ENCODE data around the gene GPR89A.
"Not testable (repeated sequence)": the region's sequence is repeated elsewhere in the genome, so short reads cannot be mapped to it uniquely, and the experiment has no call there.

GPR89A gene

DNA sequence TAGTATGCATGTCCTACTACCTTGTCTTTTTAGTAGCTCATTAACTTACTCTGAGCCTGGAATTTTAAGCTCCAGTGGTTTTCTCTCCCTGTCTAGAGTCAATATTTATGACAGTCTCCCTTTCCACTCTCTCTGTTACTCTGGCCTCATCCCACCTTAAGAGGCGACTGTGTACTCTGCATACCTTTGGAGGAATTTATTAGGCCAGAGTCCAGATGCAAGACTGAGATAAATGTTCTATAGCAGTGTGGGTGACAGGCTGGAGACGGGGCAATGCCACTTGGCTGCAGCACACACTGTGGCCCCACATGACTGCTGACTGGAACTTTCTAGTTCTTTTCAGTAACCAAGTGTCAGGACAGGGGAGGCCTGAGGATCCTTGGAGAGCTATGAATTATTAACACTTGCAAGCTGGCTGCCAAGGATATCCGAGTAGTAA lies 103.4 kb downstream of the GPR89A start:
- no peak overlapping the region for H3K4me3 ChIP-seq (replicated peaks in 1 of 2; ENCODE audit: low read depth in 2 of 2, low read length in 2 of 2)
- no peak for DNase-seq (ENCODE audit: low read depth in 2 of 2)
- TF ChIP-seq, protein P1, sequence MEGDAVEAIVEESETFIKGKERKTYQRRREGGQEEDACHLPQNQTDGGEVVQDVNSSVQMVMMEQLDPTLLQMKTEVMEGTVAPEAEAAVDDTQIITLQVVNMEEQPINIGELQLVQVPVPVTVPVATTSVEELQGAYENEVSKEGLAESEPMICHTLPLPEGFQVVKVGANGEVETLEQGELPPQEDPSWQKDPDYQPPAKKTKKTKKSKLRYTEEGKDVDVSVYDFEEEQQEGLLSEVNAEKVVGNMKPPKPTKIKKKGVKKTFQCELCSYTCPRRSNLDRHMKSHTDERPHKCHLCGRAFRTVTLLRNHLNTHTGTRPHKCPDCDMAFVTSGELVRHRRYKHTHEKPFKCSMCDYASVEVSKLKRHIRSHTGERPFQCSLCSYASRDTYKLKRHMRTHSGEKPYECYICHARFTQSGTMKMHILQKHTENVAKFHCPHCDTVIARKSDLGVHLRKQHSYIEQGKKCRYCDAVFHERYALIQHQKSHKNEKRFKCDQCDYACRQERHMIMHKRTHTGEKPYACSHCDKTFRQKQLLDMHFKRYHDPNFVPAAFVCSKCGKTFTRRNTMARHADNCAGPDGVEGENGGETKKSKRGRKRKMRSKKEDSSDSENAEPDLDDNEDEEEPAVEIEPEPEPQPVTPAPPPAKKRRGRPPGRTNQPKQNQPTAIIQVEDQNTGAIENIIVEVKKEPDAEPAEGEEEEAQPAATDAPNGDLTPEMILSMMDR (IDR thresholded peaks at IDR 0.05; ENCODE audit: low read depth, low read length) = no peak

DNA sequence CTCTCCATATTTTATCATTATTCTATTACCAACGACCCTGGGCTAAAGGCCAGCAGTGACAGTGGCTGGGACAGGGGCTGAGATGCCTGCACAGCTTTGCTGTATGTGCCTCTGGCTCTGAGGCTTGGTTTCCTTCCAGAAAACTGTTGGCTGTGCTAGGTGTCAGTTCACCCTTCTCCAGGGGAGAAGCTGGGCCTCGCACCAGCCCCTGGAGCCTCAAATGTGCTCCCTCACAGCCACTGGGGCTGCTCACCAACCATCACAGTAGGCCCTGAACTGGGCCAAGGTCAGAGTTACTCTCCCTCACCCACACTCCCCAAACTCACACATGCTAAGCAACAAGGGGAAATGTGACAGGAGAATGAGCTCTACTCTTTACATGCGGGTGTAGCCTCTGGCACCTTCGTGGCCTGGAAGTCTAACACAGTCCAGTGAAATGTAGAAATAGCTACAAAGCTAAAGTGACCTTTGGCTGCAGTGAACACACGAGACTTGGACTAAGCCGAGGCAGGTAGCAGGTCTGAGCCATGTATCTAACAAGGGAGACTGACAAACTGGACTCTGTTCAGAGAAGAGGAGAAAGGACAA lies 106.8 kb downstream of the GPR89A start:
- TF ChIP-seq, protein P1 (IDR thresholded peaks at IDR 0.05; ENCODE audit: low read depth, low read length) = no peak
- DNase-seq (ENCODE audit: low read depth in 2 of 2) = no peak
- no peak overlapping the region for H3K4me3 ChIP-seq (replicated peaks in 1 of 2; ENCODE audit: low read depth in 2 of 2, low read length in 2 of 2)

DNA sequence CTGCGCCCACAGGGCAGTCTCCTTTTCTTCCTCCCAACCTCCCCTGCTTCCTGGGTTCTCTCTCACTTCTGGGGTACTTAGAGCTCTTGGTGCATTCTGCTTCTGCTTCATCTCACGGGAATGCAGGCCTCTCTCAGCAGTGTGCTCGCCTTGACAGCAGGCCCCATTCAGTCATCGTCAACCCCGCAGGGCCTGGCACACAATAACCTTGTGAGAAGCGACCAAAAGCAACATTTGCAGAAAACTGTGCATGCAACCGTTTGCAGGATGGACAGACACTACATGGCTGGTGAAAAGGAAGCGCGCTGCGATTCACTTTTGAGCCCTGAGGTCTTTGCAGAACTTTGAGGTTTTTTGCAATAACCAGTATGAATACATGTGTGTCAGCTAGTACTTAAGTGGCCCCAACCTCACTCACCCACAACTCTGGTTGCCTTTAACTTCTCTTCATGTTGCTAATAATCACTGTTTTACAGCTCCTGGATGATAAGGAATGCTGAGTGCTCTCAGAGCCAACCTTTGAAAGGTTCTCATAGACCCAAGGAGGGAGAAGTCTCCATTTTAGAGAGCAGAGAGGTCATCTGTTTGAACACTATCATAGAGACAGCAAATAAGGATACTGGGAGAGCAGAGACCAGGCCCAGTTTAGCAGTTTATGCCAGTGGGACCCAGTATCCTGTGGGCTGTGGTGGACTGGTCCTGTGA lies 109.0 kb downstream of the GPR89A start:
- no peak for DNase-seq (ENCODE audit: low read depth in 2 of 2)
- TF ChIP-seq, protein P1 (IDR thresholded peaks at IDR 0.05; ENCODE audit: low read depth, low read length) = no peak
- no peak overlapping the region for H3K4me3 ChIP-seq (replicated peaks in 1 of 2; ENCODE audit: low read depth in 2 of 2, low read length in 2 of 2)

DNA sequence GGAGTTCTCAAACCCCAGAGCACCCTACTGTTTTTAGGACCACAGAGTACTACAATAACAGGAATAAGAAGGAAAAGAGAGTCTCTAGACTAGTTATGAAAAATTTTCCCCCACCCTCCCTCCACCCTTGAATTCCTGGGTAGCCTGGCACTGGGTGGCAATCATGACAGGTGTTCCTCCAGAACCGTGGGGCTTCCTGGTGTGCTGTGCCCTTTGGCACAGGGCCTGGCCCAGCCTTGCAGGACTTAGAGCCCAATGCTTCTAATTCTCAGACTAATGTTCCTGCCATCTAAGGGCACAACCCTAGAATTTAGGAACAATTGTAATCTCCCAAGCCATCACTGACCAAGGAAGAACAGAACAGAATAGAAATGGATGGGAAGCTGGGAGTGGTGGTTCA lies 110.0 kb downstream of the GPR89A start:
- TF ChIP-seq, protein P1 (IDR thresholded peaks at IDR 0.05; ENCODE audit: low read depth, low read length) = no peak
- no peak overlapping the region for H3K4me3 ChIP-seq (replicated peaks in 1 of 2; ENCODE audit: low read depth in 2 of 2, low read length in 2 of 2)
- no peak for DNase-seq (ENCODE audit: low read depth in 2 of 2)

DNA sequence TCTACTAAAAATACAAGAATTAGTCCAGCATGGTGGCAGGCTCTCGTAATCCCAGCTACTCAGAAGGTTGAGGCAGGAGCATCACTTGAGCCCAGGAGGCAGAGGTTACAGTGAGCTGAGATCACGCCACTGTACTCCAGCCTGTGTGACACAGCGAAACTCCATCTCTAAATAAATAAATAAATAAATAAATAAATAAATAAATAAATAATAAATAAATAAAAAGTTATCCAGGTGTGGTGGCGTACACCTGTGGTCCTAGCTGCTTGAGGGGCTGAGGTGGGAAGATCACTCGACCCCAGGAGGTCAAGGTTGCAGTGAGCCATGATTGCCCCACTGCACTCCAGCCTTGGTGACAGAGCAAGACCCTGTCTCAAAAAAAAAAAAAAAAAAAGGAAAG lies 110.7 kb downstream of the GPR89A start:
- not testable (repeated sequence) for DNase-seq (ENCODE audit: low read depth in 2 of 2); H3K4me3 ChIP-seq (replicated peaks in 1 of 2; ENCODE audit: low read depth in 2 of 2, low read length in 2 of 2)

DNA sequence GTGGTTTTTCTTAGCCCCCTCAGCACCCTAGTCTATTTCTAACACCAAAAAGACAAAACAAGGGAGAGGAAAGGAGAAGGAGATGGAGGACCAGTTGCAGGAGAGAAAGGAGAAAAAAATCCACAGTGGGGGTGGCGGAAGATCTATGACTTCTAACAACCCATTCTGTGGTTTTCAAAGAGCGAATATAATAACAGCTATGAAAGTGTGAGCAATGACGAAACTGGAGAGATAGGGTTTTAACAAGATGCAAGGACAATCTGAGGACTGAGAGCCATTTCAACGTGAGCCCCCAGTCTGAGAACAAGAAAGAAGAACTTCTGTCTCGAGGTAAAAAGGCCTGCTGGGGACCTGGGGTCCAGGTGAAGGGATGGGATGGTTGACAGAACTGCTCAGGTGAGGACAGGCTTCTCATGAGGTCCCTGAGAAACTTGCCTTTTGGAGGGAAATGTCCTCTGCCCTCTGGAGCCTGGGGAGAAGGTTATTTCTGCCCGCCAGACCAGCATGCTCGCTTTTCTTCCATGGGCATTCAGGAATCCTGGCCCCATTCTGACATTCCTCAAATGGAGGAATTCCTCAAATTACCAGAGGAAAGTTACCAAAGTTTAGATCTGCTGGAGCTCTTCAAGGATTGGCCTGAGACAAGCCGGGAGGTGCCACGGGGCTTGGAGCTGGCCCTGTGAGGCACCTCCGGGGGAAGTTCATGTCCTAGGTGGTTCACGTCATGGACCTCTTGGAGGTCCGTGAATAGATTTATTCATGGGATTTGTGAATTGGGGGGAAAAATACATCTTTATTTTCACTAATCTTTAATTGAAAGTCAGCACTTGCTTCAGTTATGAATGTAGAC lies 111.7 kb downstream of the GPR89A start, which contains the start of gene CD160:
CD160 (plus strand) TSS at position 270 of the 850 bp plus-strand sequence. CDS start 8,829 bp downstream, outside the sequence.
- TF ChIP-seq, protein P1 (IDR thresholded peaks at IDR 0.05; ENCODE audit: low read depth, low read length) = no peak
- no peak within 1 kb of the TSS for H3K4me3 ChIP-seq (replicated peaks in 1 of 2; ENCODE audit: low read depth in 2 of 2, low read length in 2 of 2)
- no peak for DNase-seq (ENCODE audit: low read depth in 2 of 2)
